Mesenteric fat pad (tissue), 1 donor: Measurements from ENCODE around the gene SHE. TPM values are rescaled to one million over a fixed set of nuclear protein-coding genes. Genes with fewer than 3 reads are reported as not detected.
"Not testable (repeated sequence)": the region's sequence is repeated elsewhere in the genome, so short reads cannot be mapped to it uniquely, and the experiment has no call there.

Experiments
- DNase-seq: peaks from one replicate; pipeline ENCODE4 v3.0.0-alpha.2; 2020; ENCODE audit warnings: low spot score
- total RNA-seq: library from RNA; stranded (reverse); fragmentation: NEBNext Ultra II Directional; extraction: Animal tissue kit (Norgen Biotek cat#: 25700); gene quantifications from one replicate; pipeline ENCODE4 v1.2.1, GENCODE V29; 2021
- donor health status: DM: yes; HTN: yes; CAD: no.

The SHE gene
- total RNA-seq, 1 donor from 2014 or later = 33.1 TPM

GRCh38 chr1:154517661-154518060 is 15.4 kb upstream of the SHE start:
- DNase-seq = peak; percentile 87

DNA sequence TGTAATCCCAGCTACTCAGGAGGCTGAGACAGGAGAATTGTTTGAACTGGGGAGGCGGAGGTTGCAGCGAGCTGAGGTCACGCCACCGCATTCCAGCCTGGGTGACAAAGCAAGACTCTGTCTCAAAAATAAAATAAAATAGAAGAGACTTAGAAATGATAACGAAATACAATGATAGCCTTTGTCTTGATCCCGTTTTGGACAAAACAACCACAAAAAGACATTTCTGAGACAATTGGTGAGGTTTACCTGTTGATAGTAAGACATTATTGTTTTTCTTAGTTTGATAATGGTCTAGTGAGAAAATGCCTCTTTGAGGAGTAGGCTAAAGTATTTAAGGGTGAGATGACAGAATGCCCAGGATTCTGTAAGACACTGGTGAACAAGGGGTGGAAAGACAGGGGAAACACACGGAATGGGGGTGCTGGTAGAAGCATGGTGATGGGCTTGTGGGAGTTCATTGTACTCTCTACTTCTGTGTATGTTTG is 11.9 kb upstream of the SHE start:
- DNase-seq = no peak

GRCh38 chr1:154512760-154513159 is 10.5 kb upstream of the SHE start:
- DNase-seq = no peak

DNA sequence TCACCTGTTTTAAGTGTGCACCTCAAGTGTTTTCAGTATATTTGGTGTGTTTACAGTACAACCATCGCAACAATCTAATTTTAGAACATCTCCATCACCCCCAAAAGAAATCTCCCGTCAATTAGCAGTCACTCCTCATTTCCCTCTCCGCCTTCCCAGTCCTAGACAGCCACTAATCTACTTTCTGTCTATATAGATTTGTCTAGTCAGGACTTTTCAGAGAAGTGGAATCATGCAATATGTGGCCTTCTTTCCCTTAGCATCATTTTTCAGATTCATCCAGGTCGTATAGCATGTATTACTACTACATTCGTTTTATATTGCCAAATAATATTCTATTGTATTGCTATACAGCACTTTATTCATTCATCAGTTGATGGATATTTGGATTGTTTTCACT is 1.7 kb upstream of the SHE start:
- DNase-seq = no peak

- DNase-seq = no peak
Observed at GRCh38 chr1:154502744-154503115, 518 bp upstream of the SHE start.

DNA sequence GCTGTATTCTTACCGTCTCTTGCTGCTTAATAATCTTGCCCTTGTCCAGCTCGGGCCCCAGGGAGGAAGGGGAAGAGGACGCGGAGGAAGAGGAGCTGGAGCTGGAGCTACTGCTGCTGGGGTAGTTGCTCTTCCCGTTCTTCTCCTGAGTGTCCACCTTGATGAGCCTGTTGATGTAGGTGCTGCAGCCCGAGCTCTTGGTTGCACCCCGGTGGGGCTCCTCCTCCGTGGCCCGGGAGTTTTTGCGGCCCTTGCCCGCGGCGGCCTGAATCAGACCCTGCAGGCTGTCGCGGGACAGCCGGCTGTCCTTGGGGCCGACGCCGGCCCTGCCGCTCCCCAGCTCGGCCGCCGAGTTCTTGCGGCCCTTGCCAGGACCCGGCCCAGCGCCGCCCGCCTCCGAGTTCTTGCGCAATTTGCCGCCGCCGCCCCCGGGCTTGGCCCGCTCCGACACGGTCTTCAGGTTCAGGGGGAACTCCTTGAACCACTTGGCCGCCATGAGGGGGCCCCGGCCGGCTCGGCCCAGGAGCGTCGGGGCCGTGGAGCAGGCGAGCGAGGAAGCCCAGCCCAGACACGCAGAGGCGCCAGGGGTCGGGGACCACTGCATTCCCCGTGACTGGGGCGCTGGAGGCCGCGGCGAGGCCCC is 668 bp downstream of the SHE start:
- peak; percentile 92 for DNase-seq

DNA sequence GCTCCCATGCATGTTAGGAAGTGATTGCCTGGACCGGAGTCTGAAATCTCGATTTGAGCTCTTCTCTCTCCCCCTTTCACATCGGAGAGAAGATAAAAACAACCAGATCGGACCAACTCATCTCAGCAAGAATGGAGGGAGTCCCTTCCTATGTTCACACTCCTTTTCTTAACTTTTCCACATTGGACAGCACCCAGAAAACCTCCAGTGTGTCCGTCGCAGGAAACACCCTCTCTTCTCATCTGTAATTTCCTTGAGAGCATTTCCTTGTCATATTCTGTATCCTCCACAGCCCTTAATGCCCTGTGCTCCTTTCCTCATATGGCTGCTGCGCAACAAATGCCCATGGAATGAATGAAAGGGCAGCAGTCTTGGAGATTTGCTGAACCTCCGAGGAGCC is 1.7 kb downstream of the SHE start:
- no peak for DNase-seq

DNA sequence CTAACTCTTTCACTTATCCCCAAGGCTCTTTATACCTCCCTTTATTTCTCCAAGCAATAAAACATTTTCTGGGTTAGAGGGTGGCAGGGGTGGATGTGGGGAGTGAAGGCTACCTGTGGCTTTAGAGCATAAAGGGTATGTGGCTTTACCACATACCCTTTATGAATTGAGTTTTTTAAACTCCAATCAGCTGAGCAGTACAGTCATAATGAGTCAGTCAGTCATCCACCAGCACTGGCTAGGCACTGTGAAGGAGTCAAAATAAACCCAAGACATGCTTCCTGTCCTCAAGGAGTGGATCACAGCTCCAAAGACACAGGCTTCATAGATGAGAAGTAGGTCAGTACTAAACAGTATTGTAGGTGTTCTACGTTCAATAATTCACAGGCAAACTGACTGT is 2.8 kb downstream of the SHE start:
- DNase-seq = no peak

DNA sequence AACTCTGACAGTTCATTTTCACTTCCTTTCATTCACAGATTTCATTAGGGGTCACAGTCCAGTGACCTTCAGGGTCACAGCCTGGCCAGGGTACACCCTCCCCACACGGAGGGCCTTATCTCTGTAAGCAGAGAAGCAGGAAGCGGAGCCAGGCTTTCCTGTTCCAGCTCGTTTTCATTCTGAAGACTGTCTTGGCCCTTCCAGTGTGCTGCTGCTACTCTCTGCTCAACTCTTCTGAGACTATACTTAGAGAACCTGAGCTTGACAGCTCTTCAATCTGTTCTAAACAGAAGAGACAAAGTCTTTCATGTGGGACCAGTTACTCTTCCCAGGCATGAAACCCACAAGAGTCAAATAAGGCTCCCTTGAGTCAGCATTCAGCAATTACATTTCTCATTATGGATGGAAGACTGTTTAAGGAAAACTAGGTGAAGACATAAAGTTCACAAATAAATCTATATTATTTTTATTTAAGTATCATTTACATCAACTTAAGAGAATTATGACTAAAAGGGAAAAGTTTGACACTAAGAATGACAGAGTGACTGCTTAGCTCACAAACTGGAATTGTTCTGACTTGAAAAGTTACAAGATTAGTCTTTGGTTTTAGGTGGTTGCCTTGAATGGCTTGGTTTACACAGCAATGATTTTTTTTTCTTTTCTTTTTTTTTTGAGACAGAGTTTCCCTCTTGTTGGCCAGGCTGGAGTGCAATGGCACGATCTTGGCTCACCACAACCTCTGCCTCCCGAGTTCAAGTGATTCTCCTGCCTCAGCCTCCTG is 5.0 kb downstream of the SHE start:
- DNase-seq = no peak

DNA sequence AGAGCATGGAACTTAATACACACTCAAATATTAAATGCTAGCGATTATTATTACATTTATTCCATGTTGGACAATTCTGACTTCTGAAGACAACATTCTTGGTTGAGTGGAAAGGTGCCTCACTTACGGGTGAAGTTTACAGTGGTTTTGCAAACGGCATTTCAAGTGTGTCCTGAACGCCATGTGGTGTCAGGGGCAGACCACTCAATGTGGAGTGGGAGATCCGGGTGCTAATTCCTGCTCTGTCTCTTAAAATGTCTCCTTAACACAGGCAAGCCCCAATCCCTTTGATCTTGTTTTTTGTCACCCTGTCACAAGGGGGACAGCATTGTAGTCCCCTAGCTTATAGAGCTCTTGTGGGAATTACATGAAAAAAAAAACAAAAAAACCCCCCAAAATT is 5.8 kb downstream of the SHE start:
- no peak for DNase-seq

DNA sequence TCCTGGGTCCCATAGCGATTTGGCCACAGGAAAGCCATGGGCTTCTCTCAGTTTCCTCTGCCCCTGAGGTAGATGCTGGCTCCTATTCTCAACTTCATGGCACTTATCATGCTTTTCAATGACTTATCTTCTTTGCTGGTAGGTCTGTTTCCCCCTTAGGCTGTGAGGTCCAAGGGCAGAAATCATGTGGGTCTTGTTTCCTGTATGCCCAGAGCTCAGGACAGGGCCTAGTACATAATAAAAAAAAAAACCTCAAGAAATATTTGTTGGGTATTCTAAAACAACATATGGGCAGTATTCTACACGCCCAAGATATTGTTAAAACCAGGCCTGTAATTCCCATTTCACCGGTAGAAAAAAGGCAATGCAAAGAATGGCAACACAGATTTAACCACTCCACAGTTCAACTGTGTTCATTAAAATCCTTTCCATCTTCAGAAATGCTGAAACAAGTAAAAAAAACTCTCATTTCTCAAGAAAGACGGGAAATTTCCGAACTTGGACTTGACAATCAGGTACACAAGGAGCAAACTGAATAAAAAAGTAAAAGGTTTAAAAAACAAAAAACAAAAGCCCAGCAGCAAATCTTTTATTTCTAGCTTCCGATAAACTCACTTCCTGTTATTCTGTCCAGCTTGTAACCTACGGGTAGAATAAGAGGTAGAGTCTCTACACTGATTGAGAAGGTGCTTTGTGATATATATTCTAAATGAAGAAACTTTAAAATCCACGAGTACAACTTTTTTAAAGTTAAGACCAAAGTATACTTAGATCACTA is 6.5 kb downstream of the SHE start:
- DNase-seq = no peak

DNA sequence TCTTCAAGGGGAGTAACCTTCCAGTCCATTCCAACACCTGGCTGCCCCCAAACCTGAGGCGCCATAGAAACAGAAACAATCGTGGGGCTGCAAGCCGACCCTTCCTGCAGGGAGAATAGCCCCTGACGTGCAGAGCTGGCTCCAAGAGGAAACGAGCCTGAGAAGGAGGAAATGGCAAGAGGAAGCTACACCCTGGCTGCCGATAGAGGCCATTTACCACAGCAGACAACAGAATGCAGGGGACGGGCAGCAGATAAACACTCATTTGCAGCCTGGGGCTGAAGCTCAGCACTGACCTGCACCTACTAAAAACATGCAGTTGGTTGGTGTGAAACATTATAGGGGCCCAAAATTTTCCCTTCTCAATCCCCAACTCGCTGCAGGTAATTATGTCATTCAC is 8.9 kb downstream of the SHE start:
- no peak for DNase-seq

GRCh38 chr1:154492115-154492514 is 10.1 kb downstream of the SHE start:
- DNase-seq = no peak

- no peak for DNase-seq
Observed at GRCh38 chr1:154490317-154490716, 11.9 kb downstream of the SHE start.

GRCh38 chr1:154489695-154490274 is 12.4 kb downstream of the SHE start:
- no peak for DNase-seq

GRCh38 chr1:154488922-154489321 is 13.3 kb downstream of the SHE start:
- no peak for DNase-seq

GRCh38 chr1:154486756-154487155 is 15.5 kb downstream of the SHE start:
- not testable (repeated sequence) for DNase-seq

- DNase-seq = no peak
Observed at GRCh38 chr1:154485910-154486496, 16.2 kb downstream of the SHE start.

DNA sequence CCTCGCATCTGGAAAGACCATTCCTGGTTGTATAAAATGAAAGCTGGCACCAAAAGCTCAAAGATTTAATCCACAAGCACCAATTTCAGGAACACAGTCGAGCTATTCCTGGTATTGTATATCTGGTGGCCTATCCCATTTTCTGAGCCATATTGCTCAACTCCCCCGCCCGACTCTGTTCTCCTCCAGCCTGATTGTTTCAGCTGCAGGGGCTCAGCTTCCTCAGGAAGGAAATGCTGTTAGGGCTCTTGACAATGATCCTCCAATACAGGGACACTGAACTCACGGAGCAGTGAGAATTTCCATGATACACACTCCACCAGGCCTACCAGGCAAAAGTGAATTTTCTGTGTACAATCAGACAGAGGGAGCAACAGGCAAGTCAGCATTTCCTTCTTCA is 17.1 kb downstream of the SHE start:
- DNase-seq = no peak

DNA sequence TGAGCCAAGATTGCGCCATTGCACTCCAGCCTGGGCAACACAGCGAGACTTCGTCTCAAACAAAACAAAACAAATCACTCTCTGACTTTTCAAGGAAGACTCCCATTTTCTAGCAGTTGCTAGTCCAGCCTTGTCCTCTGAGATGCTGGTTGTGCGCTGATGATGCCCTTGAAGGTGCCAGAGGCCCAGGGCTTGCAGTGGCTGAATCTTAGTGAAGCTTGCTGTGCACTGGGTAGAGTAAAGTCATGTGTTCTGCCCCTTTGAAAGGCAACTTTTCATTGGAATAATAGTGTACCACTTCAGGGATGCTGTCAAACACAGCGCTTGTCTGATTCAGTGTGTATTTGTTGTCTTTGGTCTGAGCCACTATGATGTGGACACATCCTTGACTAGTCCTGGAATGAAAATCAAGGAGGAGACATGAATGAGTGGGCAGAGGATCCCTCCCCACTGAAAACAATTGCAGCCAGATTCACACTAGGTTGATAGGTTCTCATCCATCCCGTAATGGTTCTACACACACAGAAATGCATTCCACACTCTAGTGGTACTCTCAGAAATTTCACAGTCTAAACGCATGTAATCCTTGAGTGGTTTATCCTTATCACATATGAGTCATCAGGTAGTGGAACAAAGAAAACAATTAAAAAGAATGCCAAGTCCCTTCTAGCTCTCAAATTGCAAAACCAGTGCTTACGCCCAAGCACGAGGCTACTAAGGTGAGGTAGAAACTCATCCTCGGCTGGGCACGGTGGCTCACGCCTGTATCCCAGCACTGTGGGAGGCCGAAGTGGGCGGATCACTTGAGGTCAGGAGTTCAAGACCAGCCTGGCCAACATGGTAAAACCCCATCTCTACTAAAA is 18.0 kb downstream of the SHE start:
- DNase-seq = no peak
